Esophagus muscularis mucosa (tissue), 4 donors: ENCODE results near the gene KLHL6.

ENCODE experiments used
- EP300 ChIP-seq: sonication (generic); formaldehyde crosslinking; IDR thresholded peaks from one replicate; pipeline ENCODE4 v1.6.1; 2017; ENCODE audit warnings: antibody characterized with exemption
- POLR2A ChIP-seq: fragments of 450-650 bp; IDR thresholded peaks from one replicate; pipeline ENCODE4 v1.6.1; 2017; ENCODE audit warnings: antibody characterized with exemption, moderate library complexity, mild to moderate bottlenecking, low read depth
- TF ChIP-seq, protein P1 (sequence below), 3 experiments: fragments of 200-600 bp in 2 of 3; fragments of 450-650 bp in 1 of 3; sonication (generic) in 2 of 3; IDR thresholded peaks; one replicate each; pipeline ENCODE4 v1.5.1; 2017 to 2019; ENCODE audit warnings: antibody characterized with exemption in 3 of 3, mild to moderate bottlenecking in 2 of 3, moderate library complexity in 1 of 3

GRCh38 chr3:183487016-183487415, 68.5 kb downstream of the KLHL6 start:
- TF ChIP-seq, protein P1, sequence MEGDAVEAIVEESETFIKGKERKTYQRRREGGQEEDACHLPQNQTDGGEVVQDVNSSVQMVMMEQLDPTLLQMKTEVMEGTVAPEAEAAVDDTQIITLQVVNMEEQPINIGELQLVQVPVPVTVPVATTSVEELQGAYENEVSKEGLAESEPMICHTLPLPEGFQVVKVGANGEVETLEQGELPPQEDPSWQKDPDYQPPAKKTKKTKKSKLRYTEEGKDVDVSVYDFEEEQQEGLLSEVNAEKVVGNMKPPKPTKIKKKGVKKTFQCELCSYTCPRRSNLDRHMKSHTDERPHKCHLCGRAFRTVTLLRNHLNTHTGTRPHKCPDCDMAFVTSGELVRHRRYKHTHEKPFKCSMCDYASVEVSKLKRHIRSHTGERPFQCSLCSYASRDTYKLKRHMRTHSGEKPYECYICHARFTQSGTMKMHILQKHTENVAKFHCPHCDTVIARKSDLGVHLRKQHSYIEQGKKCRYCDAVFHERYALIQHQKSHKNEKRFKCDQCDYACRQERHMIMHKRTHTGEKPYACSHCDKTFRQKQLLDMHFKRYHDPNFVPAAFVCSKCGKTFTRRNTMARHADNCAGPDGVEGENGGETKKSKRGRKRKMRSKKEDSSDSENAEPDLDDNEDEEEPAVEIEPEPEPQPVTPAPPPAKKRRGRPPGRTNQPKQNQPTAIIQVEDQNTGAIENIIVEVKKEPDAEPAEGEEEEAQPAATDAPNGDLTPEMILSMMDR (IDR thresholded peaks at IDR 0.05): no peak
- TF ChIP-seq EP300 (no peak), POLR2A (no peak)
